HG03039 (cell line): ENCODE data around the gene RPUSD1.
"Not testable (repeated sequence)": the region's sequence is repeated elsewhere in the genome, so short reads cannot be mapped to it uniquely, and the experiment has no call there.

Experiments used
- ATAC-seq: cut with Tn5 transposase; IDR thresholded peaks from one replicate; pipeline ENCODE4 v1.9.1; 2021; ENCODE audit warnings: mild to moderate bottlenecking, moderate library complexity; ENCODE audit not compliant: unreplicated experiment

Gene RPUSD1

GRCh38 chr16:785563-786535 is 2.3 kb downstream of the RPUSD1 start:
- no peak for ATAC-seq

GRCh38 chr16:784431-784830 is 3.8 kb downstream of the RPUSD1 start:
- no peak for ATAC-seq

- ATAC-seq, result no peak
These were observed 4.6 kb downstream of the RPUSD1 start for GRCh38 chr16:783404-784161.

GRCh38 chr16:782766-783403 is 5.3 kb downstream of the RPUSD1 start:
- ATAC-seq, result no peak

GRCh38 chr16:782258-782657 is 5.9 kb downstream of the RPUSD1 start:
- ATAC-seq, result no peak

- ATAC-seq, result no peak
These were observed 6.7 kb downstream of the RPUSD1 start for GRCh38 chr16:781346-782010.

DNA sequence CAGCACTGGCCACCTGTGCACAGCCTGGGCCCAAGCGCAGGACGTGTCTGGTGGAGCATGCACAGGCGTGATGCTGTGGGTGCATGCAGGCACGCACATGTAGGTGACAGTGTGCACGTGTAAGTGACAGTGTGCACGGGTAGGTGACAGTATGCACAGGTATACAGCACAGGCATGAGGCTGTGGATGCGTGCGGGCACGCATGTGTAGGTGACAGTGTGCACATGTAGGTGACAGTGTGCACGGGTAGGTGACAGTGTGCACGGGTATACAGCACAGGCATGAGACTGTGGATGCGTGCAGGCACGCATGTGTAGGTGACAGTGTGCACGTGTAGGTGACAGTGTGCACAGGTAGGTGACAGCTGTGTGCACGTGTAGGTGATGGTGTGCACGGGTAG is 7.9 kb downstream of the RPUSD1 start:
- no peak for ATAC-seq

DNA sequence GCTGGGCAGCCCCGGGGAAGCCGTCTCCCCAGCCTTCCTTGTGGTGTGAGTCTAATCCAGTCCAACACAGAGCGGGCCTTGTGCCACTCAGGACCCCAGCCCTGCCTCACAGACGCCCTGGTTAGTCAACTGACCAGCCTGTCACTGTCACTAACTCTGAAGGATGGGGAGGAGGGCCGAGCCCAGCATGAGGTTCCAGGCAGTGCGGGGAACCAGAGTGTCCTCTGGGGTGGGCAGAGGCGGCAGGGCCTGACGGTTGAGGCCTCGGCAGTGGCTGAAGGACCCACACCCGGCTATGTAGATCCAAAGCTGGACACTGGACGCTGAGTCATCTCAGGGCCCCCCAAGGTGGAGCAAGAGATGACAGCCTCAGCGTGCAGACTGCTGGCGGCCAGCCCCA is 8.6 kb downstream of the RPUSD1 start:
- no peak for ATAC-seq

GRCh38 chr16:778909-779527 is 9.2 kb downstream of the RPUSD1 start:
- no peak for ATAC-seq

DNA sequence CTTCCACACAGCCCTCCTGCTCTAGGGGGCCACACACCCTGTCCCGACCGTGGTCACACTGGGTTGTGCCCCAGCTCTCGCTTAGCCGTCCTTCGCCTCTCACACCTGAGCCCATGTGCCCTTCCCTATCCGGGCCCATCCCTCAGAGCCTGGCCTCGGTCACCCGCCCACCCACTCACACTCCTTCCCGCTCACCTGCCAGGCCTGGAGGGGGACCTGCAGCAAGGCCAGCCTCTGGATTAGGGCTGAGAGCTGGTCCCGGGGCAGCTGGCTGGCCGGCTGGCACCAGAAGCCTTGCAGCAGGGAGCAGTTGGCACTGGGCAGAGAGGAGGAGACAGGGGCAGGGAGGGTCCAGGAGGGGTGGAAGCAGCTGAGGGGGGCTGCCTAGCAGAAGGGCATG is 9.7 kb downstream of the RPUSD1 start:
- ATAC-seq, result no peak

GRCh38 chr16:777826-778225 is 10.4 kb downstream of the RPUSD1 start:
- no peak for ATAC-seq

DNA sequence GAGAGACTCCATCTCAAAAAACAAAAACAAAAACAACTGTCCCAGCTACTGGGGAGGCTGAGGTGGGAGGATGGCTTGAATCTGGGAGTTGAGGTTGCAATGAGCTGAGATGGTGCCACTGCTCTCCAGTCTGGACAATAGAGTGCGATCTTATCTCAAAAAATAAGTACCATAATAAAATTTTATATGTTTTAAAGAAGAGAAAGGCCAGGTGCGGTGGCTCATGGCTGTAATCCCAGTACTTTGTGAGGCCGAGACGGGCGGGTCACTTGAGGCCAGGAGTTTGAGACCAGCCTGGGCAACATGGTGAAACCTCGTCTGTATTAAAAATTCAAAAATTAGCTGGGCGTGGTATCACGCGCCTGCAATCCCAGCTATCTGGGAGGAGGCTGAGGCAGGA is 11.4 kb downstream of the RPUSD1 start:
- ATAC-seq, result no peak

DNA sequence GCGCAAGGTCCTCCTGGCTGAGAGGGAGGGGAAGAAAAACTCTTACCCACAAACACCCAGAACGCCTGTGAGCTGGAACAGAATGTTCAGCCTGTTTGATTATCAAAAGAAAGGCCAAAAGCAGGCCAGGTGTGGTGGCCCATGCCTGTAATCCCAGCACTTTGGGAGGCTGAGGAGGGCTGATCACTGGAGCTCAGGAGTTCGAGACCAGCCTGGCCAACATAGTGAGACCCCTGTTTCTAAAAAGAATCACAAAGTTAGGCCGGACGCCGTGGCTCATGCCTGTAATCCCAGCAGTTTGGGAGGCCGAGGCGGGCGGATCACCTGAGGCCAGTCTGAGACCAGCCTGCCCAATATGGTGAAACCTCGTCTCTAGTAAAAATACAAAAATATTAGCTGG is 11.9 kb downstream of the RPUSD1 start:
- not testable (repeated sequence) for ATAC-seq

- ATAC-seq, result no peak
These were observed 12.9 kb downstream of the RPUSD1 start for GRCh38 chr16:775236-775796.

GRCh38 chr16:774086-775001 is 13.8 kb downstream of the RPUSD1 start:
- no peak for ATAC-seq

DNA sequence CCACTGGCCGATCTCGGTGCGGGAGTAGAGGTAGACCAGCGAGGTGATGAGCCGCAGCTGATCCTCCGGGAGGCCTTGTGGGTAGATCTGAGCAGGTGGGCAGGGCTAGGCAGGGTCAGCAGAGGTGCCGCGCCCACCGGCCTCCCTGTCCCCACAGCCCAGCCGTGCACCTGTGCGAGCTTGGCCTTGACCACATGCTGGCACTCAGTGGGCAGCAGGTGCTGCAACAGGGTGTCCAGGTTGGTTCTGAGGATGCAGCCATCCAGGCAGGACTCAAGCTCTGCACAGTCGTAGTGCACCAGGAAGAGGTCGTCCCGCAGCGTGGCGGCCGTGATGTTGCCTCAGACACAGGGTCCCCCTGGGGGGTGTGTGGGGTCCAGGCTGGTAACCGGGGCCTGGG is 15.2 kb downstream of the RPUSD1 start:
- no peak for ATAC-seq

DNA sequence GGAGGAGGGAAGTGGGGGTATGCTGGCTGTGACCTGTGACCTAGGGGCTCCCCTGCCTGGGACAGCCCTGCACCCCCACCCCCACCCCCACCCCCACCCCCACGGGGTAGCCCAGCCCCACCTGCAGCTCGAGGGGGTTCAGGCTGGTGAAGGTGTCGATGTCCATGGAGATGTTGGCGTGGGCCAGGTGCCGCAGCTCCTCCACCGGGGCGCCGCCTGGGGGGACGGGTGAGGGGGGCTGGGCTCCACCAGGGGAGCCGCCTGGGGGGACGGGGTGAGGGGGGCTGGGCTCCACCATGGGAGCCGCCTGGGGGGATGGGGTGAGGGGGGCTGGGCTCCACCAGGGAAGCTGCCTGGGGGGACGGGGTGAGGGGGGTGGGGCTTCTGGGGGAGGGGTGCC is 17.8 kb downstream of the RPUSD1 start:
- ATAC-seq, result no peak

DNA sequence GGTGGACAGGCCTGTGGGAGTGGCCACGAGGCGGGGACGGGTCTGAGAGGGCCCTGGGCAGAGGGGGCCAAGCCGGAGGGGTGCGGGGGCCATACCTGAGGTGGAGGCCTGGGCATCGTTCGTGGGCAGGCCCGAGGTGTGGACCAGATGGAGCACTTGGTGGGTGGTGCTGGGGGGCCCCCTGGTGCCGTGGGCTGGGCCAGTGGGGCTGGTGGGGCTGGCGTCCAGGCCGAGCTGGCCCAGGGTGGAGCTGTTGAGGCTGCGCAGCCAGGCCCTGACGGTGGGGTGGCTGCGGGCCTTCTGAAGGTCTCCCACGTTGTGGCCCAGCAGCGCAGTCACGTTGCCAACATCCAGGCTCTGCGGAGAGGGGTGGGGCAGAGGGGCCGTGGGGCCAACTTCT is 18.2 kb downstream of the RPUSD1 start:
- ATAC-seq, result no peak

DNA sequence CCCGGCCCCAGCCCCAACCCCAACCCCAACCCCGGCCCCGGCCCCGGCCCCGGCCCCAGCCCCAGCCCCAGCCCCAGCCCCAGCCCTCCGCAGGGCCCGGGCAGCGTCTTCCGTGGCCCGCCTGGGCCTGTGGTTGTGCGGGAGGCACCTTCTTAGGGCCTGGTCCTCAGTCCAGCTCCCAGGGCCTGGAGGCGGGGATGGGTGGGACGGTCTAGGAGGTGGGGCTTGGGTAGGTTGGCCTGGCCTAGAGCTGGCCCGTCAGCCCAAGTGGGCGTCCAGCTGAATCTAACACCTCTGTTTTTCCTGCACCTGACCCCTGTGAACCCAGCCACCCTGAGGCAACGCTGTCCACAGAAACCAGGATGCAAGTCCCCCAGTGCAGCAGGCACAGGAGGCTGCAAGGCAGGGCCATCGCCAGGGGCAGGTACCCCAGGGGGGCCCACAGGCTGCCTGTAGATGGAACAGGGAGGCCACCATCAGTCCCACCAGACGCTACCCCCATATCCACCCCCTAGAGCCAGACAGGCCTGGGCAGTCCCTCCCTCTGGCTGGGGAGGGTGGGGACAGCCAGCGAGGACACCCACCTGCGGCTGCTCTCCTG is 18.9 kb downstream of the RPUSD1 start:
- no peak for ATAC-seq
